Endometrial microvascular endothelial cells (primary cell): ENCODE data around the gene CLCF1. TPM values are rescaled to one million over a fixed set of nuclear protein-coding genes. Genes with fewer than 3 reads are reported as not detected.

ENCODE experiments used
- in situ Hi-C: cut with HindIII; loops from 2 replicates; pipeline ENCODE4 v1.10.0; 2017; ENCODE audit warnings: low sequenced_read_pairs, low pct_unique_long_range_greater_than_20kb; ENCODE audit errors: inconsistent ontology term
- total RNA-seq: library from RNA; depleted of rRNA; stranded (reverse); fragments of >200 nt; gene quantifications from one replicate; pipeline ENCODE4 v1.2.3, GENCODE V29; 2015; ENCODE audit errors: inconsistent ontology term

CLCF1 gene
- total RNA-seq, 1 donor from 2014 or later = 2.2 TPM

GRCh38 chr11:67315325-67315909 lies 58.0 kb downstream of the CLCF1 start:
- in situ Hi-C loops = no loop called here

GRCh38 chr11:67314218-67314617 lies 59.2 kb downstream of the CLCF1 start:
- in situ Hi-C loops = no loop called here

Other genes with a start within 250 kb of the CLCF1 start
- gene GRK2, start 107.1 kb downstream of the CLCF1 start, total RNA-seq = 70.4 TPM
- 19.7 TPM for gene ANKRD13D, start 84.3 kb downstream of the CLCF1 start, total RNA-seq
- 10.1 TPM for gene SSH3, start 70.1 kb downstream of the CLCF1 start, total RNA-seq
- 100 TPM for gene POLD4, start 20.1 kb downstream of the CLCF1 start, total RNA-seq
- gene RAD9A, start 18.4 kb upstream of the CLCF1 start, total RNA-seq = 9.5 TPM
- gene PPP1CA, start 28.3 kb upstream of the CLCF1 start, total RNA-seq = 302 TPM
- not detected for gene TBC1D10C, start 30.5 kb upstream of the CLCF1 start, total RNA-seq
- gene CARNS1, start 42.1 kb upstream of the CLCF1 start, total RNA-seq = not detected
- gene RPS6KB2, start 54.9 kb upstream of the CLCF1 start, total RNA-seq = 65.8 TPM
- gene PTPRCAP, start 64.1 kb upstream of the CLCF1 start, total RNA-seq = not detected
- gene CORO1B, start 69.9 kb upstream of the CLCF1 start, total RNA-seq = 130 TPM
- gene GPR152, start 79.1 kb upstream of the CLCF1 start, total RNA-seq = not detected
- gene CABP4, start 81.8 kb upstream of the CLCF1 start, total RNA-seq = 2.0 TPM
- 39.0 TPM for gene TMEM134, start 95.7 kb upstream of the CLCF1 start, total RNA-seq
- 31.4 TPM for gene AIP, start 109.4 kb upstream of the CLCF1 start, total RNA-seq
- 12.5 TPM for gene PITPNM1, start 131.8 kb upstream of the CLCF1 start, total RNA-seq
- 53.1 TPM for gene CDK2AP2, start 134.6 kb upstream of the CLCF1 start, total RNA-seq
- gene CABP2, start 149.8 kb upstream of the CLCF1 start, total RNA-seq = not detected
- gene GSTP1, start 210.2 kb upstream of the CLCF1 start, total RNA-seq = 1,295 TPM
- gene NDUFV1, start 233.3 kb upstream of the CLCF1 start, total RNA-seq = 254 TPM